WTC11 (cell line): ENCODE data around the gene THSD4. TPM values are rescaled to one million over a fixed set of nuclear protein-coding genes. Genes with fewer than 3 reads are reported as not detected.
A peak's percentile ranks its signal among the peaks of the same experiment; 100 is the strongest.
"Not testable (repeated sequence)": the region's sequence is repeated elsewhere in the genome, so short reads cannot be mapped to it uniquely, and the experiment has no call there.

Experiments
- ATAC-seq: fragments of 200-7000 bp; cut with Tn5 transposase; 2 replicates; pipeline ENCODE4 v1.10.0; 2021; ENCODE audit warnings: mild to moderate bottlenecking, moderate library complexity
- CTCF ChIA-PET: fragments of 300-600 bp; sonication (Branson Sonifier 250); formaldehyde crosslinking; loops from one replicate; lab custom pipeline; 2021; ENCODE audit warnings: antibody characterized with exemption; lab: Charles Lee
- POLR2A ChIA-PET: fragments of 350-600 bp; sonication (Branson Sonifier 250); formaldehyde crosslinking; loops from one replicate; lab custom pipeline; 2021; ENCODE audit warnings: antibody characterized with exemption; lab: Charles Lee
- DNase-seq: peaks from one replicate; pipeline ENCODE4 v3.0.0; 2021; ENCODE audit warnings: low spot score
- H3K27ac Mint-ChIP-seq: 2 replicates; pipeline ENCODE4 v1.8.0; 2021; ENCODE audit warnings: mixed read lengths
- H3K27me3 Mint-ChIP-seq: 2 replicates; pipeline ENCODE4 v1.8.0; 2021; ENCODE audit warnings: low read depth, mild to moderate bottlenecking, moderate library complexity, mixed read lengths
- H3K36me3 Mint-ChIP-seq: 2 replicates; pipeline ENCODE4 v1.8.0; 2021; ENCODE audit warnings: mixed read lengths
- H3K4me1 Mint-ChIP-seq: 2 replicates; pipeline ENCODE4 v1.8.0; 2022; ENCODE audit warnings: mixed read lengths
- H3K4me3 Mint-ChIP-seq: 2 replicates; pipeline ENCODE4 v1.8.0; 2021; ENCODE audit warnings: mild to moderate bottlenecking, moderate library complexity, mixed read lengths
- H3K9me3 Mint-ChIP-seq: 2 replicates; pipeline ENCODE4 v1.8.0; 2021; ENCODE audit warnings: mixed read lengths
- ELF4 ChIP-seq: sonication (generic); formaldehyde crosslinking; IDR thresholded peaks from 2 replicates; pipeline ENCODE4 v1.8.1; 2022; ENCODE audit warnings: low read depth, mild to moderate bottlenecking, moderate library complexity, missing genetic modification reagents
- JUN ChIP-seq: sonication (generic); formaldehyde crosslinking; IDR thresholded peaks from 2 replicates; pipeline ENCODE4 v1.8.0; 2023; ENCODE audit warnings: mild to moderate bottlenecking, missing genetic modification reagents
- NFE2L1 ChIP-seq: sonication (generic); formaldehyde crosslinking; IDR thresholded peaks from 2 replicates; pipeline ENCODE4 v1.8.1; 2023; ENCODE audit warnings: missing genetic modification reagents
- NFYB ChIP-seq: sonication (generic); formaldehyde crosslinking; conservative IDR thresholded peaks from 2 replicates; pipeline ENCODE4 v1.8.0; 2022; ENCODE audit warnings: low read depth, missing genetic modification reagents
- OVOL2 ChIP-seq: fragments of 250-450 bp; sonication (Bioruptor Pico); IDR thresholded peaks from 2 replicates; pipeline ENCODE4 v1.9.0; 2021; ENCODE audit warnings: mild to moderate bottlenecking, borderline replicate concordance
- RELA ChIP-seq: sonication (generic); formaldehyde crosslinking; IDR thresholded peaks from 2 replicates; pipeline ENCODE4 v1.8.1; 2022; ENCODE audit warnings: missing genetic modification reagents, mild to moderate bottlenecking, borderline replicate concordance
- ZNF219 ChIP-seq: sonication (generic); formaldehyde crosslinking; IDR thresholded peaks from 2 replicates; pipeline ENCODE4 v1.8.0; 2023; ENCODE audit warnings: missing genetic modification reagents, mild to moderate bottlenecking, borderline replicate concordance
- ZNF423 ChIP-seq: fragments of 250-450 bp; sonication (Bioruptor Pico); IDR thresholded peaks from 2 replicates; pipeline ENCODE4 v2.1.2; 2022; ENCODE audit warnings: mild to moderate bottlenecking, moderate library complexity
- total RNA-seq: library from RNA; stranded (reverse); gene quantifications from 3 replicates; pipeline ENCODE4 v1.2.3, GENCODE V29; 2021
- TF ChIP-seq, protein P1 (sequence below): sonication (generic); formaldehyde crosslinking; conservative IDR thresholded peaks from 2 replicates; pipeline ENCODE4 v1.8.1; 2022; ENCODE audit warnings: mild to moderate bottlenecking, missing genetic modification reagents
- TF ChIP-seq, protein P2 (sequence below): sonication (generic); formaldehyde crosslinking; IDR thresholded peaks from 2 replicates; pipeline ENCODE4 v1.8.0; 2022; ENCODE audit warnings: missing genetic modification reagents
- TF ChIP-seq, protein P3 (sequence below): fragments of 200-600 bp; IDR thresholded peaks from 2 replicates; pipeline ENCODE4 v1.8.0; 2022; ENCODE audit warnings: antibody characterized with exemption

THSD4 gene
- total RNA-seq, 1 experiment from 2014 or later = 7.8 TPM

DNA sequence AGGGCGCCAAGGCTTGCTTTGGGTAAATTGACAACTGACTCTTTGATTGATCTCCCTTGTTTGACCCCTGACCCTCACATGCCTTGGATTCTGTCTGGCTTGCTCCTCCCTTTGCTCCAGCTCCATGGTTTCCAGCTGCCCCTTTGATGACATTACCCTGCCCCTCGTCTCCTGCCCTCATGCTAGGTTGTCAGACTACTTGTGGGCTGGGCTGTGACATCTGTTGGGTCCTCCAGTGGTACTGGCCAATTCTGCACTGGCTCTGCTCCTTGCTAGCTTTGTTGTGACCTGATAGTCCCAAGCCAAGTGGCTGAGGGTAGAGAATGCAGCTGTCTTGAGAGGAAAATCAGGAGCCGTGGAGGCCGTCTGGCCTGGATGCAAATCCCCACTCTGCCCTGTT lies 6.2 kb downstream of the THSD4 start:
- TF ChIP-seq NFE2L1 = no peak
- TF ChIP-seq, protein P1, sequence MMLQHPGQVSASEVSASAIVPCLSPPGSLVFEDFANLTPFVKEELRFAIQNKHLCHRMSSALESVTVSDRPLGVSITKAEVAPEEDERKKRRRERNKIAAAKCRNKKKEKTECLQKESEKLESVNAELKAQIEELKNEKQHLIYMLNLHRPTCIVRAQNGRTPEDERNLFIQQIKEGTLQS = no peak
- TF ChIP-seq ZNF219 (CRISPR knock-in tag) = no peak
- no peak for TF ChIP-seq RELA (CRISPR knock-in tag)
- TF ChIP-seq, protein P2, sequence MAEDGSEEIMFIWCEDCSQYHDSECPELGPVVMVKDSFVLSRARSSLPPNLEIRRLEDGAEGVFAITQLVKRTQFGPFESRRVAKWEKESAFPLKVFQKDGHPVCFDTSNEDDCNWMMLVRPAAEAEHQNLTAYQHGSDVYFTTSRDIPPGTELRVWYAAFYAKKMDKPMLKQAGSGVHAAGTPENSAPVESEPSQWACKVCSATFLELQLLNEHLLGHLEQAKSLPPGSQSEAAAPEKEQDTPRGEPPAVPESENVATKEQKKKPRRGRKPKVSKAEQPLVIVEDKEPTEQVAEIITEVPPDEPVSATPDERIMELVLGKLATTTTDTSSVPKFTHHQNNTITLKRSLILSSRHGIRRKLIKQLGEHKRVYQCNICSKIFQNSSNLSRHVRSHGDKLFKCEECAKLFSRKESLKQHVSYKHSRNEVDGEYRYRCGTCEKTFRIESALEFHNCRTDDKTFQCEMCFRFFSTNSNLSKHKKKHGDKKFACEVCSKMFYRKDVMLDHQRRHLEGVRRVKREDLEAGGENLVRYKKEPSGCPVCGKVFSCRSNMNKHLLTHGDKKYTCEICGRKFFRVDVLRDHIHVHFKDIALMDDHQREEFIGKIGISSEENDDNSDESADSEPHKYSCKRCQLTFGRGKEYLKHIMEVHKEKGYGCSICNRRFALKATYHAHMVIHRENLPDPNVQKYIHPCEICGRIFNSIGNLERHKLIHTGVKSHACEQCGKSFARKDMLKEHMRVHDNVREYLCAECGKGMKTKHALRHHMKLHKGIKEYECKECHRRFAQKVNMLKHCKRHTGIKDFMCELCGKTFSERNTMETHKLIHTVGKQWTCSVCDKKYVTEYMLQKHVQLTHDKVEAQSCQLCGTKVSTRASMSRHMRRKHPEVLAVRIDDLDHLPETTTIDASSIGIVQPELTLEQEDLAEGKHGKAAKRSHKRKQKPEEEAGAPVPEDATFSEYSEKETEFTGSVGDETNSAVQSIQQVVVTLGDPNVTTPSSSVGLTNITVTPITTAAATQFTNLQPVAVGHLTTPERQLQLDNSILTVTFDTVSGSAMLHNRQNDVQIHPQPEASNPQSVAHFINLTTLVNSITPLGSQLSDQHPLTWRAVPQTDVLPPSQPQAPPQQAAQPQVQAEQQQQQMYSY (CRISPR knock-in tag) = peak; percentile 94
- no peak for TF ChIP-seq ZNF423 (CRISPR knock-in tag)
- ChIA-PET POLR2A (no interaction called here), CTCF (interaction anchor here (0.6 to 1.2 kb wide), 2 partner anchors 322 to 622 kb away, joined by 3 read pairs; no protein-coding TSS in a partner anchor)
- no peaks in the 10 kb centered on the region for H3K36me3 Mint-ChIP-seq
- no peak overlapping the region for H3K4me3 Mint-ChIP-seq
- H3K27me3 Mint-ChIP-seq = peaks cover 28% of the 10 kb centered on the region
- no peaks in the 10 kb centered on the region for H3K9me3 Mint-ChIP-seq
- no peak for DNase-seq
- peaks cover 54% of the 10 kb centered on the region for H3K4me1 Mint-ChIP-seq
- ATAC-seq = no peak; the same call in 1 of the 2 replicates
- H3K27ac Mint-ChIP-seq = no peak overlapping the region

DNA sequence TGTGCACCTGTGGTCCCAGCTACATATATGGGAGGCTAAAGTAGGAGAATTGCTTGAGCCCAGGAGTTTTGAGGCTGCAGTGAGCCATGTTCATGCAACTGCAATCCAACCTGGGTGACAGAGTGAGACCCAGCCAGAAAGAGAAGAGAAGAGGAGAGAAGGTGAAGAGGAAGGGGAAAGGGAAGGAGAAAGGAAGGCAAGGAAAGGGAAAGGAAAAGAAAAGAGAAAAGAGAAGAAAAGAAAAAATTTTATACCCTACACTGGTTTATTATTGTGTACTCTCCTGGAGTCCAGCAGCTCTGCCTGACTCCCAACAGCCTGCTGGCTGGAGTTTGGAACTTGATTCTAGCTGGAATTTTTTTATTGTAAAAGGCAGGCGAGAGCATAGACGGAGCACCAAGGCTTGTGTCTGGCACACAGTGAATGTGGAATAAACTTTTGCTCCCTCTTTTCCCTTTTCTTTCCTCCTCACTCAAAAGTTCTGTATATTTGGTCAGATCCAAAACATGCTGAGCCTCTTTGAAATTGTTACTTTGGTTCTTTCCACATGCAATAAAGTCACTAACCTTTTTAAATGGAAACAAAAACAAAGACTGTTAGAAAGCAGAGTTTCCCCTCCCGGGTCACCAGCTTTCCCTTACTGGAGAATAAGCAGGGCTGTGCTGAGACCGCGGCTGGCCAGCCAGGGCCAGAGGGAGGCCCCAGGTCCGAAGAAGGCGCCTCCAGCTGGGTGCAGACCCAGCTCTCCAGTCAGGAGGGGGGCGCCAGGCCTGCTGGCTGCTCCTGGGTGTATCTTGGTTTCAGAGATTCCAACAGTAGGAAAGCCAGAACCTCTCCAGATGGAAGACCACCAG lies 9.9 kb downstream of the THSD4 start:
- no peak for TF ChIP-seq NFYB (CRISPR knock-in tag)
- DNase-seq = no peak
- ATAC-seq = no peak
- H3K27me3 Mint-ChIP-seq = peaks cover 3% of the 10 kb centered on the region; the same call in 1 of the 2 replicates
- no peaks in the 10 kb centered on the region for H3K9me3 Mint-ChIP-seq
- ChIA-PET CTCF (interaction anchor here (1.6 to 2.0 kb wide), 3 partner anchors 9 to 23 kb away, joined by 3 to 17 read pairs (median 7); partner anchors contain the start of gene THSD4), POLR2A (no interaction called here)
- H3K36me3 Mint-ChIP-seq = no peaks in the 10 kb centered on the region
- no peak overlapping the region for H3K27ac Mint-ChIP-seq
- H3K4me3 Mint-ChIP-seq = no peak overlapping the region
- peaks cover 30% of the 10 kb centered on the region for H3K4me1 Mint-ChIP-seq

DNA sequence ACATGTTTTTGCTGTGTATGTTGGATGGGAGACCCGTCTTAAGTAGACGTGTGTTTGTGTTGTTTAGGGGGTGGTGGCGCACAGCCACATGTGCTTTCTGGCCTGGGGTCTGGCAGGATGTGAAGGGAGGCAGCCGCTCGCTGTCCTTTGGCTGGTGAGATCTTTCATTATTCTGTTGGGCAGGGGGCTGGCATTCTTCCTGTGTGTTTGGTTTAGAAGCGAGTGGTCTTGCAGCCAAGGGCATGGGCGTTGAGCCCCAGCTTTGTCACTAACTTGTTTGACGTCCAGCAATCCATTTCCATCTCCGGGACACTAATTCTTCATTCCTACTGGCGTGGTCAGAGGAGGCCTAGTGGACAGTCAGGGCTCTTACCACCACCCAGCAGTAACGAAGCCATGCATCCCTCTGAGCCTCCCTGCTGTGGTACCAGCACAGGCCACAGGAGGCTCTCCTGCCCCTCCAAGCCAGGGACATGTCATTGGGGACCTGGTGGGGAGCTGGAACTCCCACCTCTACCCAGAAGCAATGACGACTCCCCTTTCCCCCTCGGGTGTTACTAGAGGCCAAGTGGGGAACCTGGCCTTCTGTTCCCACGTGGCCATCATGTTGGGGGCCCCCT lies 10.7 kb downstream of the THSD4 start:
- CTCF ChIA-PET = interaction anchor here (0.6 to 2.0 kb wide), 7 partner anchors 9 to 1648 kb away, joined by 3 to 17 read pairs (median 4); partner anchors contain the start of gene THSD4
- Mint-ChIP-seq H3K27me3 (peaks cover 3% of the 10 kb centered on the region; the same call in 1 of the 2 replicates), H3K27ac (no peak overlapping the region), H3K9me3 (no peaks in the 10 kb centered on the region), H3K36me3 (no peaks in the 10 kb centered on the region), H3K4me1 (peaks cover 22% of the 10 kb centered on the region), H3K4me3 (no peak overlapping the region)
- DNase-seq (peak; percentile 59), ATAC-seq (peak; percentile 93)
- TF ChIP-seq OVOL2 (CRISPR knock-in tag) = no peak
- TF ChIP-seq, protein P3, sequence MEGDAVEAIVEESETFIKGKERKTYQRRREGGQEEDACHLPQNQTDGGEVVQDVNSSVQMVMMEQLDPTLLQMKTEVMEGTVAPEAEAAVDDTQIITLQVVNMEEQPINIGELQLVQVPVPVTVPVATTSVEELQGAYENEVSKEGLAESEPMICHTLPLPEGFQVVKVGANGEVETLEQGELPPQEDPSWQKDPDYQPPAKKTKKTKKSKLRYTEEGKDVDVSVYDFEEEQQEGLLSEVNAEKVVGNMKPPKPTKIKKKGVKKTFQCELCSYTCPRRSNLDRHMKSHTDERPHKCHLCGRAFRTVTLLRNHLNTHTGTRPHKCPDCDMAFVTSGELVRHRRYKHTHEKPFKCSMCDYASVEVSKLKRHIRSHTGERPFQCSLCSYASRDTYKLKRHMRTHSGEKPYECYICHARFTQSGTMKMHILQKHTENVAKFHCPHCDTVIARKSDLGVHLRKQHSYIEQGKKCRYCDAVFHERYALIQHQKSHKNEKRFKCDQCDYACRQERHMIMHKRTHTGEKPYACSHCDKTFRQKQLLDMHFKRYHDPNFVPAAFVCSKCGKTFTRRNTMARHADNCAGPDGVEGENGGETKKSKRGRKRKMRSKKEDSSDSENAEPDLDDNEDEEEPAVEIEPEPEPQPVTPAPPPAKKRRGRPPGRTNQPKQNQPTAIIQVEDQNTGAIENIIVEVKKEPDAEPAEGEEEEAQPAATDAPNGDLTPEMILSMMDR = peak; percentile 21; the same call in 1 of the 2 replicates
- TF ChIP-seq ELF4 (CRISPR knock-in tag) = no peak
- POLR2A ChIA-PET = no interaction called here

DNA sequence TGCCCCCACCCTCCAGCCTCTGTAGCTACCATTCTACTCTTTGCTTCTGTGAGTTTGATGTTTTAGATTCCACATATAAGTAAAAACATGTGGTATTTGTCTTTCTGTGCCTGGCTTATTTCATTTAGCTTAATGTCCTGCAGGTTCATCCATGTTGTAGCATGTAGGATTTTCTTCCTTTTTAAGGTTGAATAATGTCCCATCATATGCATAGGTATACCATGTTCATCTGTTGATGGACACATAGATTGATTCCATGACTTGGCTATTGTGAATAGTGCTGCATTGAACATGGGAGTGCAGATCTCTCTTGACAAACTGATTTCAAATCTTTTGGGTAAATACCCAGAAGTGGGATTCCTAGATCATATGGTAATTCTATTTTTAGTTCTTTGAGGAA lies 11.8 kb downstream of the THSD4 start:
- ChIA-PET CTCF (interaction anchor here (1.7 kb wide), 1 partner anchor 21 kb away, joined by 3 read pairs; no protein-coding TSS in a partner anchor), POLR2A (no interaction called here)
- Mint-ChIP-seq H3K27me3 (peaks cover 3% of the 10 kb centered on the region; the same call in 1 of the 2 replicates), H3K9me3 (no peaks in the 10 kb centered on the region), H3K36me3 (no peaks in the 10 kb centered on the region), H3K4me3 (no peak overlapping the region), H3K4me1 (peaks cover 11% of the 10 kb centered on the region), H3K27ac (no peak overlapping the region)
- no peak for DNase-seq
- TF ChIP-seq JUN (CRISPR knock-in tag) = no peak
- no peak for ATAC-seq

DNA sequence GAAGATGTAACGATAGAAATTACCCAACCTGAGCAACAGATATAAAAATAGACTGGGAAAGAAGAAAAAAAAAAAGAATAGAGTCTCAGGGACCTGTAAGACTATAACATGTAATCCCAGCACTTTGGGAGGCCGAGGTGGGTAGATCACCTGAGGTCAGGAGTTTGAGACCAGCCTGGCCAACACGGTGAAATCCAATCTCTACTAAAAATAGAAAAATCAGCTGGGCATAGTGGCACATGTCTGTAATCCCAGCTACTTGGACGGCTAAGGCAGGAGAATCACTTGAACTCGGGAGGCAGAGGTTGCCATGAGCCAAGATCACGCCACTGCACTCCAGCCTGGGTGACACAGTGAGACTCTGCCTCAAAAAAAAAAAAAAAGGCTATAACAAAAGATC lies 12.9 kb downstream of the THSD4 start:
- DNase-seq, H3K4me1 Mint-ChIP-seq, ATAC-seq, H3K36me3 Mint-ChIP-seq, H3K27ac Mint-ChIP-seq, H3K27me3 Mint-ChIP-seq, H3K4me3 Mint-ChIP-seq, POLR2A ChIA-PET, H3K9me3 Mint-ChIP-seq: not testable (repeated sequence)
- CTCF ChIA-PET = interaction anchor here (1.1 kb wide), 1 partner anchor 258 kb away, joined by 3 read pairs; no protein-coding TSS in a partner anchor
